A549 (cell line): ENCODE data around the gene TECPR2. TPM values are rescaled to one million over a fixed set of nuclear protein-coding genes. Genes with fewer than 3 reads are reported as not detected.
A peak's percentile ranks its signal among the peaks of the same experiment; 100 is the strongest.

Experiments
- ATAC-seq, 2 experiments: fragments of 200-7000 bp in 1 of 2; fragments of >200 bp in 1 of 2; cut with Nextera tagmentation in 1 of 2; cut with Tn5 transposase in 1 of 2; 3 replicates each; pipeline versions ENCODE4 v1.8.0 to v1.9.1; 2018 to 2020; ENCODE audit warnings: mild to moderate bottlenecking in 1 of 2, moderate library complexity in 1 of 2
- CTCF ChIA-PET: fragments of 300-600 bp; sonication (Branson Sonifier 250); formaldehyde crosslinking; extraction: SDS; loops from one replicate; lab custom pipeline; 2021; ENCODE audit warnings: antibody characterized with exemption, inconsistent platforms; lab: Yijun Ruan, JAX
- POLR2A ChIA-PET: fragments of 350-600 bp; formaldehyde crosslinking; extraction: SDS; loops from one replicate; lab custom pipeline; 2021; ENCODE audit warnings: antibody characterized with exemption, inconsistent platforms; lab: Yijun Ruan, JAX
- DNase-seq, 2 experiments: peaks; one replicate each; pipeline versions ENCODE4 v3.0.0 to v3.0.0-alpha.2; 2011 to 2016; ENCODE audit warnings: low read depth in 1 of 2, low spot score in 1 of 2
- FAIRE-seq: peaks from 2 replicates; lab custom pipeline; 2011; peaks lifted over from hg19 to GRCh38; lab: Jason Lieb, UNC
- H3K27ac ChIP-seq, 2 experiments: fragments of >200 bp; sonication (Bioruptor Twin); formaldehyde crosslinking; 3 replicates each; pipeline ENCODE4 v1.5.1; 2016 to 2017
- H3K4me1 ChIP-seq: fragments of >200 bp; sonication (Bioruptor Twin); formaldehyde crosslinking; 3 replicates; pipeline ENCODE4 v1.6.1; 2016
- H3K4me2 ChIP-seq: fragments of >200 bp; sonication (Bioruptor Twin); formaldehyde crosslinking; 3 replicates; pipeline ENCODE4 v1.6.1; 2016
- H3K4me3 ChIP-seq: fragments of >200 bp; sonication (Bioruptor Twin); formaldehyde crosslinking; 3 replicates; pipeline ENCODE4 v1.5.1; 2016
- H3K9me3 ChIP-seq: fragments of >200 bp; sonication (Bioruptor Twin); formaldehyde crosslinking; 3 replicates; pipeline ENCODE4 v1.6.1; 2016
- CEBPB ChIP-seq, 2 experiments: fragments of >200 bp in 1 of 2; sonication (Bioruptor Twin) in 1 of 2; formaldehyde crosslinking in 1 of 2; IDR thresholded peaks; 2 replicates each; pipeline ENCODE4 v1.6.1; 2012 to 2016
- EHF ChIP-seq: fragments of 250-450 bp; sonication (Bioruptor Pico); IDR thresholded peaks from 2 replicates; pipeline ENCODE4 v1.5.0; 2020; ENCODE audit warnings: mild to moderate bottlenecking
- EHMT2 ChIP-seq: fragments of 200-600 bp; sonication (generic); IDR thresholded peaks from 2 replicates; pipeline ENCODE4 v1.6.1; 2016; ENCODE audit warnings: antibody characterized with exemption, low read depth, mild to moderate bottlenecking, moderate library complexity
- FOSB ChIP-seq: fragments of 250-450 bp; sonication (Bioruptor Pico); IDR thresholded peaks from 2 replicates; pipeline ENCODE4 v1.5.0; 2020; ENCODE audit warnings: mild to moderate bottlenecking, moderate library complexity
- FOSL2 ChIP-seq, 2 experiments: fragments of 450-650 bp in 1 of 2; fragments of >200 bp in 1 of 2; sonication (Bioruptor Twin) in 1 of 2; formaldehyde crosslinking; IDR thresholded peaks; 2 replicates each; pipeline versions ENCODE4 v1.5.0 to v1.6.1; 2016 to 2020; ENCODE audit warnings: mild to moderate bottlenecking in 1 of 2, moderate library complexity in 1 of 2
- HOXA7 ChIP-seq: fragments of 250-450 bp; sonication (Bioruptor Pico); IDR thresholded peaks from 2 replicates; pipeline ENCODE4 v1.5.0; 2020; ENCODE audit warnings: mild to moderate bottlenecking, moderate library complexity
- HOXB13 ChIP-seq: fragments of 250-450 bp; sonication (Bioruptor Pico); IDR thresholded peaks from 2 replicates; pipeline ENCODE4 v1.5.0; 2020; ENCODE audit warnings: low read depth, mild to moderate bottlenecking, moderate library complexity
- JUNB ChIP-seq: fragments of >200 bp; sonication (Bioruptor Twin); formaldehyde crosslinking; IDR thresholded peaks from 2 replicates; pipeline ENCODE4 v1.6.1; 2016
- KDM5A ChIP-seq: fragments of 200-600 bp; sonication (generic); IDR thresholded peaks from 2 replicates; pipeline ENCODE4 v1.6.1; 2016; ENCODE audit warnings: antibody characterized with exemption, mild to moderate bottlenecking
- MAFK ChIP-seq: fragments of 450-650 bp; IDR thresholded peaks from 2 replicates; pipeline ENCODE4 v1.6.1; 2014; ENCODE audit not compliant: partially characterized antibody
- MAX ChIP-seq: IDR thresholded peaks from 2 replicates; pipeline ENCODE4 v1.6.1; 2012
- NFE2L2 ChIP-seq: fragments of 150-350 bp; conservative IDR thresholded peaks from 2 replicates; pipeline ENCODE4 v1.6.1; 2014; ENCODE audit warnings: low read length
- NPAS2 ChIP-seq: fragments of 250-450 bp; sonication (Bioruptor Pico); IDR thresholded peaks from 2 replicates; pipeline ENCODE4 v1.8.0; 2022; ENCODE audit warnings: mild to moderate bottlenecking, moderate library complexity, borderline replicate concordance
- PHF8 ChIP-seq: fragments of 200-600 bp; sonication (generic); IDR thresholded peaks from 2 replicates; pipeline ENCODE4 v1.6.1; 2016; ENCODE audit warnings: low read depth, mild to moderate bottlenecking, antibody characterized with exemption, moderate library complexity, borderline replicate concordance
- POLR2AphosphoS2 ChIP-seq: conservative IDR thresholded peaks from 2 replicates; pipeline ENCODE4 v1.6.1; 2012; ENCODE audit warnings: low read length, improper control_type of control experiment, inconsistent platforms
- RCOR1 ChIP-seq: fragments of 150-350 bp; IDR thresholded peaks from 2 replicates; pipeline ENCODE4 v1.6.1; 2014; ENCODE audit warnings: antibody characterized with exemption, low read length, low read depth
- REST ChIP-seq: fragments of 200-600 bp; sonication (generic); IDR thresholded peaks from 2 replicates; pipeline ENCODE4 v1.6.1; 2016; ENCODE audit warnings: antibody characterized with exemption, mild to moderate bottlenecking, moderate library complexity
- ZC3H11A ChIP-seq: fragments of 450-650 bp; IDR thresholded peaks from 2 replicates; pipeline ENCODE4 v1.6.1; 2014; ENCODE audit warnings: antibody characterized with exemption, mild to moderate bottlenecking
- ZFP36 ChIP-seq: fragments of 450-650 bp; IDR thresholded peaks from 2 replicates; pipeline ENCODE4 v1.6.1; 2014; ENCODE audit warnings: borderline replicate concordance; ENCODE audit not compliant: partially characterized antibody
- WGBS: methylation state at CpG from one replicate; pipeline ENCODE4 v1.1.6; 2017; ENCODE audit errors: missing lambda C conversion rate; 5-methylcytosine and 5-hydroxymethylcytosine counted together
- polyA plus RNA-seq, 4 experiments: library from polyadenylated mRNA; depleted of rRNA in 3 of 4; stranded (reverse); fragments of >200 nt; fragmentation: RNase III in 1 of 4; extraction: RNeasy Plus Mini Kit Qiagen cat#74134 plus additional on column Dnase treatment in 1 of 4; gene quantifications; 2 replicates in 3 of 4; 3 replicates in 1 of 4; pipeline ENCODE4 v1.2.3, GENCODE V29; 2011 to 2017
- TF ChIP-seq, protein P1 (sequence below): fragments of >200 bp; sonication (Bioruptor Twin); formaldehyde crosslinking; IDR thresholded peaks from 3 replicates; pipeline ENCODE4 v1.6.1; 2016
- TF ChIP-seq, protein P2 (sequence below): fragments of 450-650 bp; IDR thresholded peaks from 2 replicates; pipeline ENCODE4 v1.6.1; 2014; ENCODE audit warnings: antibody characterized with exemption

Gene TECPR2
- polyA plus RNA-seq, 2 of the 4 experiments (the other 2 are of a cell fraction) = 5.9 to 7.6 TPM

GRCh38 chr14:102431751-102432150 is 69.0 kb downstream of the TECPR2 start (continued):
- TF ChIP-seq PHF8 (no peak), HOXA7 (no peak), MAFK (no peak), NPAS2 (CRISPR knock-in tag) (no peak), NFE2L2 (no peak), ZC3H11A (no peak)

DNA sequence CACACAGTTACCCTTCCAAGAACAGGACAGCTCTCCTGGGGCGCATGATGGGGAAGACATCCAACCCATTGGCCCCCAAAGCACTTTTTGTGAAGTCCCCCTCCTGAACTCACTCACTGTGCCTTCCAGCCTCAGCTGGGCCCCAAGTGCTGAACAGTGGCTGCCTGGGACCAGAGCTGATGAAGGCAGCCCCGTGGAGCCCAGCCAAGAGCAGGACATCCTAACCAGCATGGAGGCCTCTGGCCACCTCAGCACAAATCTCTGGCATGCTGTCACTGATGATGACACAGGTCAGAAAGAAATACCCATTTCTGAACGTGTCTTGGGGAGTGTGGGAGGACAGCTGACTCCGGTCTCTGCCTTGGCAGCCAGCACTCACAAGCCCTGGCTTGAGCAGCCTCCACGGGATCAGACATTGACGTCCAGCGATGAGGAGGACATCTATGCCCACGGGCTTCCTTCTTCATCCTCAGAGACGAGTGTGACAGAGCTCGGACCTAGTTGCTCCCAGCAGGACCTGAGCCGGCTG is 72.0 kb downstream of the TECPR2 start:
- no peak for TF ChIP-seq RCOR1
- no peak for TF ChIP-seq POLR2AphosphoS2
- TF ChIP-seq PHF8 = no peak
- TF ChIP-seq KDM5A = no peak
- TF ChIP-seq, protein P1, sequence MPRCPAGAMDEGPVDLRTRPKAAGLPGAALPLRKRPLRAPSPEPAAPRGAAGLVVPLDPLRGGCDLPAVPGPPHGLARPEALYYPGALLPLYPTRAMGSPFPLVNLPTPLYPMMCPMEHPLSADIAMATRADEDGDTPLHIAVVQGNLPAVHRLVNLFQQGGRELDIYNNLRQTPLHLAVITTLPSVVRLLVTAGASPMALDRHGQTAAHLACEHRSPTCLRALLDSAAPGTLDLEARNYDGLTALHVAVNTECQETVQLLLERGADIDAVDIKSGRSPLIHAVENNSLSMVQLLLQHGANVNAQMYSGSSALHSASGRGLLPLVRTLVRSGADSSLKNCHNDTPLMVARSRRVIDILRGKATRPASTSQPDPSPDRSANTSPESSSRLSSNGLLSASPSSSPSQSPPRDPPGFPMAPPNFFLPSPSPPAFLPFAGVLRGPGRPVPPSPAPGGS = no peak
- TF ChIP-seq, protein P2, sequence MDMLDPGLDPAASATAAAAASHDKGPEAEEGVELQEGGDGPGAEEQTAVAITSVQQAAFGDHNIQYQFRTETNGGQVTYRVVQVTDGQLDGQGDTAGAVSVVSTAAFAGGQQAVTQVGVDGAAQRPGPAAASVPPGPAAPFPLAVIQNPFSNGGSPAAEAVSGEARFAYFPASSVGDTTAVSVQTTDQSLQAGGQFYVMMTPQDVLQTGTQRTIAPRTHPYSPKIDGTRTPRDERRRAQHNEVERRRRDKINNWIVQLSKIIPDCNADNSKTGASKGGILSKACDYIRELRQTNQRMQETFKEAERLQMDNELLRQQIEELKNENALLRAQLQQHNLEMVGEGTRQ = no peak
- no peak for TF ChIP-seq JUNB
- TF ChIP-seq REST = no peak
- no peak for TF ChIP-seq NPAS2 (CRISPR knock-in tag)
- no peak for TF ChIP-seq FOSB (CRISPR knock-in tag)
- TF ChIP-seq HOXB13 (CRISPR knock-in tag) = no peak
- no peak for TF ChIP-seq ZC3H11A
- no peak for TF ChIP-seq EHF (CRISPR knock-in tag)
- no peak for TF ChIP-seq NFE2L2
- TF ChIP-seq EHMT2 = no peak
- TF ChIP-seq MAX = no peak
- no peak for TF ChIP-seq CEBPB (IDR thresholded peaks at IDR 0.05)
- no peak for TF ChIP-seq FOSL2 (IDR thresholded peaks at IDR 0.05)
- no peak for TF ChIP-seq FOSL2 (CRISPR knock-in tag; IDR thresholded peaks at IDR 0.05)
- no peak for TF ChIP-seq ZFP36
- TF ChIP-seq, all 56 proteins: peak for 0
- 87% methylated on average over 7 of the region's 11 CpGs for WGBS
- Histone ChIP-seq H3K4me2 (no peak overlapping the region), H3K9me3 (no peaks in the 10 kb centered on the region), H3K27ac (no peak overlapping the region), H3K4me3 (no peak overlapping the region), H3K4me1 (no peaks in the 10 kb centered on the region)
- no peak for DNase-seq
- POLR2A ChIA-PET = no interaction called here
- 0 out of 6 replicates have a peak, but pooled peaks of 1 of the 2 experiments have one; percentile 14 for ATAC-seq
- CTCF ChIA-PET = interaction anchor here (6.8 to 11.3 kb wide), 2 partner anchors 82 to 89 kb away, joined by 49 to 154 read pairs; no protein-coding TSS in a partner anchor
- FAIRE-seq = no peak
